ENCODE results near the gene TCF12.

The TCF12 gene

GRCh38 chr15:57255751-57256341 lies 337.4 kb downstream of the TCF12 start:
- DNase-seq (ENCODE audit: low read depth) = no peak

GRCh38 chr15:57256939-57257338 lies 338.5 kb downstream of the TCF12 start:
- DNase-seq (ENCODE audit: low read depth) = no peak

GRCh38 chr15:57259568-57260040 lies 341.2 kb downstream of the TCF12 start:
- DNase-seq (ENCODE audit: low read depth) = no peak

GRCh38 chr15:57263520-57263919 lies 345.1 kb downstream of the TCF12 start:
- no peak for DNase-seq (ENCODE audit: low read depth)

- DNase-seq (ENCODE audit: low read depth) = no peak
Measured at GRCh38 chr15:57272771-57273357, 354.4 kb downstream of the TCF12 start.

- DNase-seq (ENCODE audit: low read depth) = no peak
Measured at GRCh38 chr15:57273402-57273801, 355.0 kb downstream of the TCF12 start.

GRCh38 chr15:57278439-57278838 lies 360.0 kb downstream of the TCF12 start:
- no peak for DNase-seq (ENCODE audit: low read depth)

GRCh38 chr15:57280464-57280863 lies 362.0 kb downstream of the TCF12 start:
- no peak for DNase-seq (ENCODE audit: low read depth)

GRCh38 chr15:57281321-57281720 lies 362.9 kb downstream of the TCF12 start:
- DNase-seq (ENCODE audit: low read depth) = no peak

- no peak for DNase-seq (ENCODE audit: low read depth)
Measured at GRCh38 chr15:57282686-57283085, 364.2 kb downstream of the TCF12 start.

GRCh38 chr15:57283774-57284503 lies 365.5 kb downstream of the TCF12 start:
- no peak for DNase-seq (ENCODE audit: low read depth)

- no peak for DNase-seq (ENCODE audit: low read depth)
Measured at GRCh38 chr15:57284535-57284934, 366.1 kb downstream of the TCF12 start.

- DNase-seq (ENCODE audit: low read depth) = no peak
Measured at GRCh38 chr15:57285386-57285785, 366.9 kb downstream of the TCF12 start.

GRCh38 chr15:57286446-57287122 lies 368.1 kb downstream of the TCF12 start:
- DNase-seq (ENCODE audit: low read depth) = no peak

GRCh38 chr15:57287123-57287521 lies 368.7 kb downstream of the TCF12 start:
- DNase-seq (ENCODE audit: low read depth) = no peak

- DNase-seq (ENCODE audit: low read depth) = no peak
Measured at GRCh38 chr15:57288926-57289580, 370.6 kb downstream of the TCF12 start.

- DNase-seq (ENCODE audit: low read depth) = no peak
Measured at GRCh38 chr15:57290187-57290586, 371.7 kb downstream of the TCF12 start.

- no peak for DNase-seq (ENCODE audit: low read depth)
Measured at GRCh38 chr15:57290826-57291225, 372.4 kb downstream of the TCF12 start.

- no peak for DNase-seq (ENCODE audit: low read depth)
Measured at GRCh38 chr15:57296473-57297162, 378.2 kb downstream of the TCF12 start.

GRCh38 chr15:57297163-57297593 lies 378.7 kb downstream of the TCF12 start:
- no peak for DNase-seq (ENCODE audit: low read depth)

GRCh38 chr15:57297630-57298029 lies 379.2 kb downstream of the TCF12 start:
- DNase-seq (ENCODE audit: low read depth) = no peak

GRCh38 chr15:57298204-57298603 lies 379.8 kb downstream of the TCF12 start:
- DNase-seq (ENCODE audit: low read depth) = no peak
